Measurements from ENCODE around the gene ADM5. TPM values are rescaled to one million over a fixed set of nuclear protein-coding genes. Genes with fewer than 3 reads are reported as not detected.

ADM5 gene
- total RNA-seq, 4 donors from 2014 or later, result 1.0 to 2.6 (median 2.1) TPM; not detected in 1

DNA sequence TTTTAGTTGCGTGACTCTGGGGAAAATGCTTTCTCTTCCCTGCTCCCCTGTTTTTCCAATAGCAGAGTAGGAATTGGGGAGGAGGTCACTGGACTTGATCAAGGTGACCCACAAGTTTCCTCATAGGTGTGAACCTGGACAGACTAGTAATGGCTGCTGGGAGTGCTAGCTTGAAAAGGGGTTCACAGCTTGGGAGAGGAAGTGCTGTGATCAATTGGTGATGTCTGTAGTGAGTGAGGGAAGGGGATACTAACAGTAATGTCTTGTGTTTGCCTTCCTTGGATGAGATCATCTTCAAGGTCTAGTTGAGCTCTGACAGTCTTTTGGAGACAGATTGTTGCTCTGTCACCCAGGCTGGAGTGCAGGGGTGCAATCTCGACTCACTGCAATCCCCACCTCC is 21.9 kb upstream of the ADM5 start:
- no peak for TF ChIP-seq CTCF (IDR thresholded peaks at IDR 0.05; ENCODE audit: low read depth)

DNA sequence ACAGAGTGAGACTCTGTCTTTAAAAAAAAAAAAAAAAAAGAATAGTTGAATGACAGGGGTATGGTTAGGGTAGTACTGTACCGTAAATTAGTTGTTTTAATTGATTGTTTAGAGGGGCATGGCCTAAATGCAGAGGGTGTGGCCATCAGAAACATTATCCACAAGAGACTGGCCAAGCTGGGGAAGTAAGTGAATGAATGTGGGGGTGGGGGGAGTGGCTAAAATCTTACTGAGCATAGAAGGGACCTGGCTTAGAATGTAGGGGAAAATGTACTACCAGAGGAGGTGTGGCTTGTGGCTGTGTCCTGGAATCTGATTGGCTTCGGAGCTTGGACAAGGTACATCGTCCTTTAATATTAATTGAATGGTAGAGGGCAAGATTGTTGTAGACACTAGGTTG is 19.9 kb upstream of the ADM5 start:
- no peak for TF ChIP-seq CTCF (IDR thresholded peaks at IDR 0.05; ENCODE audit: low read depth)

GRCh38 chr19:49672131-49672919 is 17.1 kb upstream of the ADM5 start:
- no peak for TF ChIP-seq CTCF (IDR thresholded peaks at IDR 0.05; ENCODE audit: low read depth)

DNA sequence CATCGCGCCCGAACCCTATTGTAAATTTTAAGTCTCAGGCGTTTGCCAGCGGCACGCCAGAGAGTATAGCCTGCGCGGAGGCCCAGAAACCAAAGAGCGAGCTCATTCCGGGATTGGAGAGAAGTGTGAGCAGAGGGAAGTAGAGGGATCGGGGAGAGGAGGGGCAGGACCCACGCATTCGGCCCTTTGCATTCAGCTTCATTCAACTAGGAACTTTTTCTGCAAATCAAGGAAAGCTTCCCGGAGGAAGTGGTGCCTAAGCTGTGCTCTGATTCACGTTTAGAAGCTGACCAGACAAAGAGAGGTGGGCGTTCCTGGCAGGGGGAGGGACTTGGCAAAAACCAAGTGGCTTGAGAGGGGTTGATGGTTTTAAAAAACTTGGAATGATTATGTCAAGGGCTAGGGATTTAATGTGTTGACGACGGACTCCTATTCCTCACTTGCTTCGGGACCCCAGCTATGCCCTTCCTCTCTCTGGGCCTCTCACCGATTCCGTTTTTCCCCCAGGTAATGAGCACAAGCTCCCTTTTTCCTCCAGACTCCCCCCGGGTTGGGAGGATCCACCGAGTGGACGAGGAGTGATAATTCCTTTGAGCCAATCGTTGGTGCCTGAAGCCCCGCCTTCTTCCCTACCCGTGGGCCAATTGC is 13.1 kb upstream of the ADM5 start:
- TF ChIP-seq CTCF (IDR thresholded peaks at IDR 0.05; ENCODE audit: low read depth), result no peak

- no peak for TF ChIP-seq CTCF (IDR thresholded peaks at IDR 0.05; ENCODE audit: low read depth)
Observed at GRCh38 chr19:49676784-49677230, 12.6 kb upstream of the ADM5 start.

GRCh38 chr19:49677231-49677900 is 12.0 kb upstream of the ADM5 start, which contains the start of gene PRMT1:
TSS of gene PRMT1 (plus strand) at chr19:49677271. CDS start at chr19:49677281, 10 bp downstream.
- TF ChIP-seq CTCF (IDR thresholded peaks at IDR 0.05; ENCODE audit: low read depth), result no peak
